ENCODE results near the gene ITPR1.
"Not testable (repeated sequence)": the region's sequence is repeated elsewhere in the genome, so short reads cannot be mapped to it uniquely, and the experiment has no call there.

Gene ITPR1

GRCh38 chr3:4574426-4574965, 81.3 kb downstream of the ITPR1 start:
- DNase-seq, result no peak

GRCh38 chr3:4575381-4575780, 82.2 kb downstream of the ITPR1 start:
- DNase-seq, result no peak

GRCh38 chr3:4577721-4578120, 84.6 kb downstream of the ITPR1 start:
- no peak for DNase-seq

GRCh38 chr3:4580346-4581123, 87.4 kb downstream of the ITPR1 start:
- no peak for DNase-seq

- no peak for DNase-seq
Measured at GRCh38 chr3:4581124-4581424, 87.9 kb downstream of the ITPR1 start.

GRCh38 chr3:4581498-4581897, 88.3 kb downstream of the ITPR1 start:
- no peak for DNase-seq

GRCh38 chr3:4581920-4582611, 88.9 kb downstream of the ITPR1 start:
- no peak for DNase-seq

GRCh38 chr3:4582624-4583023, 89.5 kb downstream of the ITPR1 start:
- DNase-seq, result no peak

- DNase-seq, result no peak
Measured at GRCh38 chr3:4583416-4583815, 90.3 kb downstream of the ITPR1 start.

GRCh38 chr3:4584456-4585249, 91.5 kb downstream of the ITPR1 start:
- peak; percentile 16 to 24 for DNase-seq

- no peak for DNase-seq
Measured at GRCh38 chr3:4586381-4586780, 93.2 kb downstream of the ITPR1 start.

GRCh38 chr3:4587061-4587837, 94.1 kb downstream of the ITPR1 start:
- peak; percentile 32 to 53 for DNase-seq

GRCh38 chr3:4587838-4588105, 94.6 kb downstream of the ITPR1 start:
- no peak for DNase-seq

- no peak for DNase-seq
Measured at GRCh38 chr3:4588466-4588865, 95.3 kb downstream of the ITPR1 start.

- no peak for DNase-seq
Measured at GRCh38 chr3:4589475-4590097, 96.4 kb downstream of the ITPR1 start.

GRCh38 chr3:4590849-4591248, 97.7 kb downstream of the ITPR1 start:
- DNase-seq, result not testable (repeated sequence)

- DNase-seq, result no peak
Measured at GRCh38 chr3:4591669-4592068, 98.5 kb downstream of the ITPR1 start.

GRCh38 chr3:4593014-4593413, 99.9 kb downstream of the ITPR1 start:
- no peak for DNase-seq

- no peak for DNase-seq
Measured at GRCh38 chr3:4595710-4596113, 102.6 kb downstream of the ITPR1 start.

GRCh38 chr3:4596612-4597011, 103.5 kb downstream of the ITPR1 start:
- no peak for DNase-seq

- no peak for DNase-seq
Measured at GRCh38 chr3:4597208-4597985, 104.2 kb downstream of the ITPR1 start.

GRCh38 chr3:4598232-4598631, 105.1 kb downstream of the ITPR1 start:
- DNase-seq, result not testable (repeated sequence)
